Gastrocnemius medialis (tissue), 4 donors: ENCODE results near the gene SUSD1.

Source experiments
- CTCF ChIP-seq, 5 experiments: fragments of 450-650 bp in 3 of 5; fragments of 200-600 bp in 2 of 5; sonication (generic) in 2 of 5; IDR thresholded peaks in 4 of 5; conservative IDR thresholded peaks in 1 of 5; 1 replicate in 4 of 5; 2 replicates in 1 of 5; pipeline ENCODE4 v1.5.1; 2016 to 2019; ENCODE audit warnings: antibody characterized with exemption in 5 of 5, mild to moderate bottlenecking in 3 of 5, moderate library complexity in 3 of 5
- POLR2A ChIP-seq, 2 donors: fragments of 450-650 bp; IDR thresholded peaks; one replicate each; pipeline ENCODE4 v1.6.1; 2017; ENCODE audit warnings: antibody characterized with exemption in 2 of 2, mild to moderate bottlenecking in 2 of 2, moderate library complexity in 2 of 2

- no peak for TF ChIP-seq CTCF (IDR thresholded peaks at IDR 0.05 in 4 of 5, conservative IDR thresholded peaks at IDR 0.05 in 1 of 5)
- no peak for TF ChIP-seq POLR2A (IDR thresholded peaks at IDR 0.05)
Observed at GRCh38 chr9:112059145-112059965, 115.7 kb downstream of the SUSD1 start.
